ENCODE measurements around the gene DNAJC15. TPM values are rescaled to one million over a fixed set of nuclear protein-coding genes. Genes with fewer than 3 reads are reported as not detected.

Gene DNAJC15
- total RNA-seq, 2 donors from 2014 or later, result 7.6 to 10.7 TPM

DNA sequence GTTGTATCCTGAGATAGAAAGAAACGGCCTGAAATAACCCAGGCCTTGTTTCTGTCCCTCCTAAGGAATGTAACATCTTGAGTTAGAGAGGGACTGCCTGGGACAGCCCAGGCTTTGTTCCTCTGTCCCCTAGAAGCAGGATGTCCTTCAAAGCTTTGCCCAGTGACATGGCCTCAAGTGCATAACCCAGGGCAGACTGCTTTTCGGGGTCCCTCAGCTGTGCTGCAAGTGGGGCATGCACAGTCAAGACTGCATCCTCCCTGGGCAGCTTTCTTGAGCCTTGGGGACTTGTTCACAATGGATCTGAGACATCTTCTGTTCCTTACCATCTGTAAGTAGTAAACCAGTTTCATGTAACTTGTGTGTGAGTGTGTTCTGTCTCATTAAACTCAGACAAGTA is 23.9 kb upstream of the DNAJC15 start:
- Histone ChIP-seq H3K27me3 (replicated peaks; ENCODE audit: insufficient read depth) (no peaks in the 10 kb centered on the region), H3K4me1 (ENCODE audit: control insufficient read depth in 1 of 2, low read depth in 2 of 2) (no peaks in the 10 kb centered on the region), H3K36me3 (no peaks in the 10 kb centered on the region), H3K27ac (no peak overlapping the region), H3K9me3 (no peaks in the 10 kb centered on the region), H3K4me3 (no peak overlapping the region)
- DNase-seq (ENCODE audit: low spot score) (no peak), ATAC-seq (ENCODE audit: insufficient number of reproducible peaks, low FRiP score, low read depth) (no peak)
- TF ChIP-seq, protein P1, sequence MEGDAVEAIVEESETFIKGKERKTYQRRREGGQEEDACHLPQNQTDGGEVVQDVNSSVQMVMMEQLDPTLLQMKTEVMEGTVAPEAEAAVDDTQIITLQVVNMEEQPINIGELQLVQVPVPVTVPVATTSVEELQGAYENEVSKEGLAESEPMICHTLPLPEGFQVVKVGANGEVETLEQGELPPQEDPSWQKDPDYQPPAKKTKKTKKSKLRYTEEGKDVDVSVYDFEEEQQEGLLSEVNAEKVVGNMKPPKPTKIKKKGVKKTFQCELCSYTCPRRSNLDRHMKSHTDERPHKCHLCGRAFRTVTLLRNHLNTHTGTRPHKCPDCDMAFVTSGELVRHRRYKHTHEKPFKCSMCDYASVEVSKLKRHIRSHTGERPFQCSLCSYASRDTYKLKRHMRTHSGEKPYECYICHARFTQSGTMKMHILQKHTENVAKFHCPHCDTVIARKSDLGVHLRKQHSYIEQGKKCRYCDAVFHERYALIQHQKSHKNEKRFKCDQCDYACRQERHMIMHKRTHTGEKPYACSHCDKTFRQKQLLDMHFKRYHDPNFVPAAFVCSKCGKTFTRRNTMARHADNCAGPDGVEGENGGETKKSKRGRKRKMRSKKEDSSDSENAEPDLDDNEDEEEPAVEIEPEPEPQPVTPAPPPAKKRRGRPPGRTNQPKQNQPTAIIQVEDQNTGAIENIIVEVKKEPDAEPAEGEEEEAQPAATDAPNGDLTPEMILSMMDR (IDR thresholded peaks at IDR 0.05), result no peak

GRCh38 chr13:43000676-43001075 is 22.7 kb upstream of the DNAJC15 start:
- no peaks in the 10 kb centered on the region for H3K36me3 ChIP-seq
- H3K27ac ChIP-seq, result no peak overlapping the region
- DNase-seq (ENCODE audit: low spot score), result no peak
- TF ChIP-seq, protein P1 (IDR thresholded peaks at IDR 0.05), result no peak
- H3K4me1 ChIP-seq (ENCODE audit: control insufficient read depth in 1 of 2, low read depth in 2 of 2), result peaks cover 6 to 11% of the 10 kb centered on the region in 2 donors
- no peaks in the 10 kb centered on the region for H3K9me3 ChIP-seq
- H3K27me3 ChIP-seq (replicated peaks; ENCODE audit: insufficient read depth), result no peaks in the 10 kb centered on the region
- no peak overlapping the region for H3K4me3 ChIP-seq
- ATAC-seq (ENCODE audit: insufficient number of reproducible peaks, low FRiP score, low read depth), result no peak

DNA sequence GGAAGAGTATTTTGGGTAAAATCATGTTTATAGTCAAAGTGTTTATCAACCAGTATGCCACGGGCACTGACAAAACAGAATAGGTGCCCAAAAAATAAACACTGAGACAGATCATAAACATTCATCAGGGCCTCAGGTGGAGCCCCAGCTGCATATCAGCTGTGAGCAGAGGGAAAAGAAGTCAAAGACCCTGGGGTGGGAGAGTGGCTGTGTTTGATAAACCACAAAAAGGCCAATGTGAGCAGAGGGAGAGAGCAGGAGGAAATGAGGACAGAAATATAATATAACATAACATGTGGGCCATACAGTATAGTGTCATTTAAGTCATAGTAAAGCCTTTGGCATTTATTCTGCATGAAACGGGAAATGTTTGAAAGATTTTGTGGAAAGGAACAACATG is 21.4 kb upstream of the DNAJC15 start:
- H3K27me3 ChIP-seq (replicated peaks; ENCODE audit: insufficient read depth), result no peaks in the 10 kb centered on the region
- H3K4me1 ChIP-seq (ENCODE audit: control insufficient read depth in 1 of 2, low read depth in 2 of 2), result peaks cover 6 to 11% of the 10 kb centered on the region in 2 donors
- H3K27ac ChIP-seq, result no peak overlapping the region
- no peaks in the 10 kb centered on the region for H3K9me3 ChIP-seq
- no peak for DNase-seq (ENCODE audit: low spot score)
- H3K36me3 ChIP-seq, result no peaks in the 10 kb centered on the region
- ATAC-seq (ENCODE audit: insufficient number of reproducible peaks, low FRiP score, low read depth), result no peak
- TF ChIP-seq, protein P1 (IDR thresholded peaks at IDR 0.05), result no peak
- H3K4me3 ChIP-seq, result no peak overlapping the region

DNA sequence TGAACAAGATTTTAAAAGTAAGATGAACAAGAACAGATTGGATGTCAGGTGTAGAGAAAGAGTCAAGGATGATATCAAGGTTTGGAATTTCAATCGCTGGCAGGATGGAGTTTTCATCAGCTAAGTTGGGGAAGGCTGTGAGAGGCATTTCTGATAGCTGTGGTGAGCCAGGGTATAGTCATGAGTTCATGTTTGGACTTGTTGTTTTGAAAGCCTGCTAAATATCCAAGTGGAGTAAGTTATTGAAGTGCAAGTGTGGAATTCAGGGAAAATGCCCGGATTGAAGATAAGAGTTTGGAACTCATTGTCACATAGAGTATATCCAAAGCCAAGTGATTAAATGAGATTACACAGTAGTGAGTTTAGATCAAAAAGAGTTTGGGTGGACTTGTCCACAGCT is 20.4 kb upstream of the DNAJC15 start:
- H3K4me1 ChIP-seq (ENCODE audit: control insufficient read depth in 1 of 2, low read depth in 2 of 2), result peaks cover 6 to 11% of the 10 kb centered on the region in 2 donors
- H3K9me3 ChIP-seq, result no peaks in the 10 kb centered on the region
- ATAC-seq (ENCODE audit: insufficient number of reproducible peaks, low FRiP score, low read depth), result no peak
- DNase-seq (ENCODE audit: low spot score), result no peak
- no peaks in the 10 kb centered on the region for H3K27me3 ChIP-seq (replicated peaks; ENCODE audit: insufficient read depth)
- TF ChIP-seq, protein P1 (IDR thresholded peaks at IDR 0.05), result no peak
- H3K27ac ChIP-seq, result no peak overlapping the region
- no peak overlapping the region for H3K4me3 ChIP-seq
- no peaks in the 10 kb centered on the region for H3K36me3 ChIP-seq

- no peak overlapping the region for H3K4me3 ChIP-seq
- no peaks in the 10 kb centered on the region for H3K9me3 ChIP-seq
- TF ChIP-seq, protein P1 (IDR thresholded peaks at IDR 0.05), result no peak
- no peak for DNase-seq (ENCODE audit: low spot score)
- peaks cover 6 to 11% of the 10 kb centered on the region in 2 donors for H3K4me1 ChIP-seq (ENCODE audit: control insufficient read depth in 1 of 2, low read depth in 2 of 2)
- ATAC-seq (ENCODE audit: insufficient number of reproducible peaks, low FRiP score, low read depth), result no peak
- H3K27me3 ChIP-seq (replicated peaks; ENCODE audit: insufficient read depth), result no peaks in the 10 kb centered on the region
- H3K27ac ChIP-seq, result no peak overlapping the region
- H3K36me3 ChIP-seq, result no peaks in the 10 kb centered on the region
Measured at GRCh38 chr13:43003729-43004128, 19.7 kb upstream of the DNAJC15 start.
